IMR-90 (cell line): ENCODE measurements around the gene LETM1.

Experiments used
- BHLHE40 ChIP-seq: fragments of 150-350 bp; IDR thresholded peaks from 2 replicates; pipeline ENCODE4 v1.6.1; 2016; ENCODE audit warnings: mild to moderate bottlenecking, low read depth, low read length
- CEBPB ChIP-seq: IDR thresholded peaks from 2 replicates; pipeline ENCODE4 v1.6.1; 2012; ENCODE audit warnings: low read depth, low read length, improper control_type of control experiment
- MAFK ChIP-seq: IDR thresholded peaks from 2 replicates; pipeline ENCODE4 v1.6.1; 2012; ENCODE audit warnings: low read depth, low read length, improper control_type of control experiment
- MAZ ChIP-seq: IDR thresholded peaks from 2 replicates; pipeline ENCODE4 v1.6.1; 2012; ENCODE audit warnings: low read depth, mild to moderate bottlenecking, low read length, improper control_type of control experiment, moderate library complexity, borderline replicate concordance
- MXI1 ChIP-seq: IDR thresholded peaks from 2 replicates; pipeline ENCODE4 v1.6.1; 2012; ENCODE audit warnings: low read depth, mild to moderate bottlenecking, low read length, moderate library complexity, borderline replicate concordance
- NFE2L2 ChIP-seq: fragments of 150-350 bp; IDR thresholded peaks from 2 replicates; pipeline ENCODE4 v1.6.1; 2016; ENCODE audit warnings: low read depth, mild to moderate bottlenecking, low read length
- POLR2A ChIP-seq: IDR thresholded peaks from 2 replicates; pipeline ENCODE4 v1.6.1; 2012; ENCODE audit warnings: mild to moderate bottlenecking, low read depth, low read length
- RAD21 ChIP-seq: IDR thresholded peaks from 2 replicates; pipeline ENCODE4 v1.6.1; 2012; ENCODE audit warnings: low read length, improper control_type of control experiment
- RCOR1 ChIP-seq: IDR thresholded peaks from 2 replicates; pipeline ENCODE4 v1.6.1; 2012; ENCODE audit warnings: mild to moderate bottlenecking, low read length, improper control_type of control experiment; ENCODE audit not compliant: insufficient replicate concordance
- RFX5 ChIP-seq: IDR thresholded peaks from 2 replicates; pipeline ENCODE4 v1.8.0; 2012; ENCODE audit warnings: low read depth, mild to moderate bottlenecking, low read length, moderate library complexity
- SMC3 ChIP-seq: fragments of 150-350 bp; IDR thresholded peaks from 2 replicates; pipeline ENCODE4 v1.6.1; 2016; ENCODE audit warnings: low read depth, mild to moderate bottlenecking, antibody characterized with exemption, low read length, moderate library complexity
- TF ChIP-seq, protein P1 (sequence below): conservative IDR thresholded peaks from 2 replicates; pipeline ENCODE4 v1.5.1; 2012; ENCODE audit warnings: mild to moderate bottlenecking, low read depth, low read length, improper control_type of control experiment

DNA sequence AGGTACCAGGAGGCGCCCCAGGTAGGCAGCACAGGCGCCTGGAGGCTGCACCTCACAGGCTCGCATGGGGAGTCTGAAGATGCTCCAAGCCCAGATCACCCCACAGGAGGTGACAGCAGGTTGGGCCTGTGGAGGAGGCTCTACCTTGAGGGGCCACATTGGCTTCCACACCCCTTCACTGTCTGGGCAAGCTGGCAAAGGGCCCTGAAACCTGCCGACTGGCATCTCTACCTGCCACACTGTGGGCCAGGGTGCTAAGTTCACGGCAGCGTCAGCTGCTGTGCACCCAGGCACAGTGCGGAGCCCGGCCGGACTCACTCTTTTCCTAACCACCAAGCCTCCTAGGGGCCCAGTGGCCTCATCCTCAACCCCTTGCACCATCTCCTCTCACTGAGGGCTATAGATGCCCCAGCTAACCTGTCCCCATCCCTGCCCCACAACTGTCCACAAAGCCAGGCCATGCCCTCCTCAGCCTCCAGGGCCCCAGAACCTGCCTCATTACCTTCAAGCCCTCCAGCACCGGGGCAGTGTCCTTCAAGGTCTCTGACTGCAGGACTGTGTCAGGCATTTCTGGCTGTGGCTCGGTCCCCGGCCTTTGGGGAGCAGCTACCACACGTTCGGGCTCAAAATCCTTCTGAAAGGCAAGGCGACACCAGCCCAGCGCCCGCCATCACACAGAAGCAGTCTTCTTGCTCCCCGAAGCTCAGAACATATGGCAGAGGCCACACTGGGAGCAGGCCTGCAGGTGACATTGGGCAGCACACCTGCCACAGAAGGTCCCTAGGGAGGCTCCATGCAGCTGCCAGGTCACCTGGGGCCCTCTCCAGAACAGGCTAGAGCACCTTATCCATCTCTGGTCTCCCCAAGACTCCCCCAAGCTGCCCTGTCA, 34.0 kb downstream of the LETM1 start:
- TF ChIP-seq CEBPB = no peak
- TF ChIP-seq, protein P1, sequence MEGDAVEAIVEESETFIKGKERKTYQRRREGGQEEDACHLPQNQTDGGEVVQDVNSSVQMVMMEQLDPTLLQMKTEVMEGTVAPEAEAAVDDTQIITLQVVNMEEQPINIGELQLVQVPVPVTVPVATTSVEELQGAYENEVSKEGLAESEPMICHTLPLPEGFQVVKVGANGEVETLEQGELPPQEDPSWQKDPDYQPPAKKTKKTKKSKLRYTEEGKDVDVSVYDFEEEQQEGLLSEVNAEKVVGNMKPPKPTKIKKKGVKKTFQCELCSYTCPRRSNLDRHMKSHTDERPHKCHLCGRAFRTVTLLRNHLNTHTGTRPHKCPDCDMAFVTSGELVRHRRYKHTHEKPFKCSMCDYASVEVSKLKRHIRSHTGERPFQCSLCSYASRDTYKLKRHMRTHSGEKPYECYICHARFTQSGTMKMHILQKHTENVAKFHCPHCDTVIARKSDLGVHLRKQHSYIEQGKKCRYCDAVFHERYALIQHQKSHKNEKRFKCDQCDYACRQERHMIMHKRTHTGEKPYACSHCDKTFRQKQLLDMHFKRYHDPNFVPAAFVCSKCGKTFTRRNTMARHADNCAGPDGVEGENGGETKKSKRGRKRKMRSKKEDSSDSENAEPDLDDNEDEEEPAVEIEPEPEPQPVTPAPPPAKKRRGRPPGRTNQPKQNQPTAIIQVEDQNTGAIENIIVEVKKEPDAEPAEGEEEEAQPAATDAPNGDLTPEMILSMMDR = no peak
- TF ChIP-seq MXI1 = no peak
- no peak for TF ChIP-seq RAD21
- no peak for TF ChIP-seq NFE2L2
- TF ChIP-seq RFX5 = no peak
- no peak for TF ChIP-seq POLR2A
- no peak for TF ChIP-seq SMC3
- no peak for TF ChIP-seq MAZ
- TF ChIP-seq BHLHE40 = no peak
- no peak for TF ChIP-seq RCOR1
- TF ChIP-seq MAFK = no peak
